ENCODE measurements around the gene ARMH1. TPM values are rescaled to one million over a fixed set of nuclear protein-coding genes. Genes with fewer than 3 reads are reported as not detected.
A peak's percentile ranks its signal among the peaks of the same experiment; 100 is the strongest.

ARMH1 gene
- total and polyA plus RNA-seq, 2 experiments from 2014 or later: 1.4 to 1.6 TPM

DNA sequence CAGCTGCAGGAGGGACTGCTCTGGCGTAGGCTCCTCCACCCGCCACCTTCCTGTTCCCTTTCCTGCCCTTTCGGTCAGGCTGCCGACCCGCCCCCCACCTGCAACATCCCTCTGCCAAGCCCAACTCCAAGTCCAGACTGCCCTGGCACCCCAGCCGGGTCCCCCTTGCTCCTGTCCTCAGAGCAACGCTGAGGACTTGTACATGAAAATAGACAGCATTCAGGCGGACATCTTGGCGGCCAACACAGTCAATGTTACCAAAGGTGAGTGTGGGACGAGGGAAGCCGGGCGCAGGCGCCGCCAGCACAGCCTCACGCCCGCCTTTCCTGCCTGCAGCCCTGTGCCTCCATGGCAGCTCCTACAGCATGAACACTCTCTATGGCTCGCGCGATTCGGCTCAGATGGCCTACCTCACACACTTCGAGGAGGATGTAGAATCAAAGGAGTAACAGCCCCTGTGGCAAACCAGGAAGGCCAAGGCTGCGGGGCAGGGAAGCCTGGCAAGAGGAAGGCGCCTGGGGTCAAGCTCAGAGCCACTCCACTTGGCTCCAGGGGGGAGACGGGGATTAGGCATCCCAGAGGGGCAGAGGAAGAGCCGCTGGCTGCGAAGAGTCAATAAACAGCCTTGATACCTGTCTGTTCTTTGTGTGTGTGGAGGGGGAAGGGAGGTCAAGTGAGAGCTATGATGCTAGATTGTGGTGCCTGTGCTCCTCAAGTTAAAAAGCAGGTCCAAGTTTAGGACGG, 50.6 kb downstream of the ARMH1 start:
- Histone ChIP-seq H3K4me1 (ENCODE audit: insufficient read depth) (peaks cover 7% of the 10 kb centered on the region), H2AFZ (no peak overlapping the region), H3K9me2 (ENCODE audit: insufficient read depth) (no peaks in the 10 kb centered on the region), H3F3A (ENCODE audit: insufficient read depth) (peaks cover 34% of the 10 kb centered on the region), H3K79me2 (ENCODE audit: insufficient read depth) (no peaks in the 10 kb centered on the region), H3K27me3 (replicated peaks; ENCODE audit: insufficient read depth) (no peaks in the 10 kb centered on the region), H3K27ac (no peak overlapping the region), H3K9ac (no peak overlapping the region), H3K4me3 (no peak overlapping the region), H3K4me2 (ENCODE audit: unreplicated experiment) (no peak overlapping the region), H4K20me1 (ENCODE audit: insufficient read depth) (no peaks in the 10 kb centered on the region), H3K36me3 (ENCODE audit: low read depth) (no peaks in the 10 kb centered on the region), H3K9me3 (ENCODE audit: low read depth) (no peaks in the 10 kb centered on the region)
- DNase-seq: no peak
- no peak for TF ChIP-seq EZH2 (IDR thresholded peaks at IDR 0.05; ENCODE audit: insufficient read depth, poor library complexity, severe bottlenecking)
- TF ChIP-seq EZH2phosphoT487 (IDR thresholded peaks at IDR 0.05; ENCODE audit: insufficient read depth, low read depth): no peak
- in situ Hi-C loops (cut with MboI): no loop called here
- WGBS, 2 experiments (ENCODE audit: low coverage in 1 of 2, low lambda C conversion rate in 2 of 2, missing lambda C conversion rate in 2 of 2): 85 to 90% methylated on average over 24 to 27 of the region's 27 CpGs

GRCh38 chr1:44730741-44731512, 56.4 kb downstream of the ARMH1 start, which contains the start of gene RNU5D-1:
RNU5D-1 (minus strand) TSS chr1:44731170.
- in situ Hi-C loops (cut with MboI): no loop called here
- H3K79me2 ChIP-seq (ENCODE audit: insufficient read depth): no peaks in the 10 kb centered on the region
- H4K20me1 ChIP-seq (ENCODE audit: insufficient read depth): no peaks in the 10 kb centered on the region
- H3K9ac ChIP-seq: peak within 1 kb of the TSS; percentile 88
- peak within 1 kb of the TSS; percentile 99 for H3K27ac ChIP-seq
- no peak for TF ChIP-seq EZH2 (IDR thresholded peaks at IDR 0.05; ENCODE audit: insufficient read depth, poor library complexity, severe bottlenecking)
- TF ChIP-seq EZH2phosphoT487 (IDR thresholded peaks at IDR 0.05; ENCODE audit: insufficient read depth, low read depth): 0 out of 2 replicates have a peak, but pooled peaks have one; percentile 70
- no peaks in the 10 kb centered on the region for H3K9me2 ChIP-seq (ENCODE audit: insufficient read depth)
- H3K9me3 ChIP-seq (ENCODE audit: low read depth): no peaks in the 10 kb centered on the region
- H3F3A ChIP-seq (ENCODE audit: insufficient read depth): peaks cover 40% of the 10 kb centered on the region
- H3K27me3 ChIP-seq (replicated peaks; ENCODE audit: insufficient read depth): no peaks in the 10 kb centered on the region
- peak within 1 kb of the TSS; percentile 55 for H3K4me3 ChIP-seq
- peak; percentile 97 for DNase-seq
- H3K36me3 ChIP-seq (ENCODE audit: low read depth): no peaks in the 10 kb centered on the region
- 1 to 2% methylated on average over 19 of the region's 19 CpGs for WGBS, 2 experiments (ENCODE audit: low coverage in 1 of 2, low lambda C conversion rate in 2 of 2, missing lambda C conversion rate in 2 of 2)
- peaks cover 24% of the 10 kb centered on the region for H3K4me1 ChIP-seq (ENCODE audit: insufficient read depth)
- peak within 1 kb of the TSS; percentile 53 for H3K4me2 ChIP-seq (ENCODE audit: unreplicated experiment)
- peak within 1 kb of the TSS; percentile 94 for H2AFZ ChIP-seq

DNA sequence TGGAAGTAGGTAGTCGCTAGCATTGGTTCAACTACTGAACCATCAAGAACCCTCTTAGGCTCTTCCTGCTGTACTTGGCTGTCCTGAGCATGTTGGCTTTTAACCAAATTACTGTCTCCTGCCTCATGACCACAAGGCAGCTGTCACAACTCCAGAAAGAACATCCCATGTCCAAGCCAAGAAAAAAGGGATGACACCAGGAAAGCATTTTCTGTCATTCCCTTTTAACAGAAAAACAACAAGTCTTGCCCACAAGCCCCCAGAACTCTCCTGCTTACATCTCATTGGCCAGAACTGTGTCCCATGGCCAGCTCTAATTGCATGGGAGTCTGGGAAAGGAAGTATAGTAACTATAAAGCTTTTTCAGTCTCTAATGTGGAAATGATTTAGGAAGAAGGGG, 58.9 kb downstream of the ARMH1 start:
- 0 to 13% methylated on average over 1 of the region's 1 CpG for WGBS, 2 experiments (ENCODE audit: low coverage in 1 of 2, low lambda C conversion rate in 2 of 2, missing lambda C conversion rate in 2 of 2)
- peak overlapping the region; percentile 13; the same call in 1 of the 2 replicates for H3K27ac ChIP-seq
- peak overlapping the region; percentile 74 for H2AFZ ChIP-seq
- peak overlapping the region; percentile 14 for H3K4me2 ChIP-seq (ENCODE audit: unreplicated experiment)
- peak; percentile 77 for DNase-seq
- no peak for TF ChIP-seq EZH2 (IDR thresholded peaks at IDR 0.05; ENCODE audit: insufficient read depth, poor library complexity, severe bottlenecking)
- no peak for TF ChIP-seq EZH2phosphoT487 (IDR thresholded peaks at IDR 0.05; ENCODE audit: insufficient read depth, low read depth)
- H3K4me3 ChIP-seq: no peak overlapping the region
- H3K9me3 ChIP-seq (ENCODE audit: low read depth): no peaks in the 10 kb centered on the region
- no peaks in the 10 kb centered on the region for H4K20me1 ChIP-seq (ENCODE audit: insufficient read depth)
- peaks cover 19% of the 10 kb centered on the region for H3K4me1 ChIP-seq (ENCODE audit: insufficient read depth)
- H3K9me2 ChIP-seq (ENCODE audit: insufficient read depth): no peaks in the 10 kb centered on the region
- H3K79me2 ChIP-seq (ENCODE audit: insufficient read depth): no peaks in the 10 kb centered on the region
- no peak overlapping the region for H3K9ac ChIP-seq
- no peaks in the 10 kb centered on the region for H3K27me3 ChIP-seq (replicated peaks; ENCODE audit: insufficient read depth)
- peaks cover 31% of the 10 kb centered on the region for H3F3A ChIP-seq (ENCODE audit: insufficient read depth)
- H3K36me3 ChIP-seq (ENCODE audit: low read depth): no peaks in the 10 kb centered on the region
- in situ Hi-C loops (cut with MboI): no loop called here

DNA sequence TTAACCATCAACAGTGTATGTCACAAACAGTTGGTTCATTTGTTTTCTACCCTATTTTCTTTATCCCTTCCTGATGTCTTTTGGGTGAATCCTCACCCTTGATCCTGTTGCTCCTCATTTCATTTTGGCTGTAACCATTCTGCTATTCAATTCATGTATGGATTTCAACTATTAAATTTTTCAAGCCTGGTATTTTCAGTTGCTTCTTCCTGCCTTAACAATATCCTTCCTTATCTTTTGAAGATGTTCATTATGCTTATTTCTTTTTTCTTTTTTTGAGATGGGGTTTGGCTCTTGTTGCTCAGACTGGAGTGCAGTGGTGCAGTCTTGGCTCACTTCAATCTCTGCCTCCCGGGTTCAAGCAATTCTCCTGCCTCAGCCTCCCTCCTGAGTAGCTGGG, 59.3 kb downstream of the ARMH1 start:
- Histone ChIP-seq H3K36me3 (ENCODE audit: low read depth) (no peaks in the 10 kb centered on the region), H3K9me3 (ENCODE audit: low read depth) (no peaks in the 10 kb centered on the region), H3K27ac (no peak overlapping the region; the same call in 1 of the 2 replicates), H3K4me2 (ENCODE audit: unreplicated experiment) (peak overlapping the region; percentile 14), H3K27me3 (replicated peaks; ENCODE audit: insufficient read depth) (no peaks in the 10 kb centered on the region), H3F3A (ENCODE audit: insufficient read depth) (peaks cover 27% of the 10 kb centered on the region), H3K4me1 (ENCODE audit: insufficient read depth) (peaks cover 19% of the 10 kb centered on the region), H4K20me1 (ENCODE audit: insufficient read depth) (no peaks in the 10 kb centered on the region), H3K9me2 (ENCODE audit: insufficient read depth) (no peaks in the 10 kb centered on the region), H3K4me3 (no peak overlapping the region), H2AFZ (peak overlapping the region; percentile 74), H3K79me2 (ENCODE audit: insufficient read depth) (no peaks in the 10 kb centered on the region), H3K9ac (no peak overlapping the region)
- 100% methylated on average over 1 of the region's 1 CpG for WGBS, 2 experiments (ENCODE audit: low coverage in 1 of 2, low lambda C conversion rate in 2 of 2, missing lambda C conversion rate in 2 of 2)
- in situ Hi-C loops (cut with MboI): no loop called here
- no peak for TF ChIP-seq EZH2 (IDR thresholded peaks at IDR 0.05; ENCODE audit: insufficient read depth, poor library complexity, severe bottlenecking)
- no peak for TF ChIP-seq EZH2phosphoT487 (IDR thresholded peaks at IDR 0.05; ENCODE audit: insufficient read depth, low read depth)
- no peak for DNase-seq
